ENCODE data around the gene TAX1BP3.

TAX1BP3 gene

DNA sequence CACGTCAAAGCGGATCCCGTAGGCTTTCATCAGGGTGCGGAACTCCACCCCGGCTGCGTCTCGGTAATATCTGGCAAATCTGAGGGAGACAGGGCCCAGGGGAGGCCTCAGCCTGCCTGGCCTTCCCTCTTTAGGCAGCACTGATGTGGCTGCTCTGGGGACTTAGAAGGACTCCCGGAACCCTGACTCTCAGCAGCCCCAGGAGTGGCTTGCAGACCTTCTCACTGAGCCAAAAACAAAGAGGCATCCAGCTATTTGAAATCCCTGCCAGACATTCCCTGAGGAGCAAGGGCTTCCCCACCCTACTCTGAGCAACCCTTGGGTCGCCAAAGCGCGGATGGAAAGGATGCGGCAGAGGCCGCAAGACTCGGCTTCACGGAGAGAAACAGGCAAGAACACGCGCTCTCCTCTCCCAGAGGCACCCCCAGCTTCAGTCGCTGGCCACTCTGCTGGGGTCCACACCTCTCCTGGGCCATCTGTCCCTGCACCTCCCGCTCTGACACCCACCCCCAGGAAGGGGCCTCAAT lies 19.7 kb upstream of the TAX1BP3 start:
- DNase-seq: no peak

DNA sequence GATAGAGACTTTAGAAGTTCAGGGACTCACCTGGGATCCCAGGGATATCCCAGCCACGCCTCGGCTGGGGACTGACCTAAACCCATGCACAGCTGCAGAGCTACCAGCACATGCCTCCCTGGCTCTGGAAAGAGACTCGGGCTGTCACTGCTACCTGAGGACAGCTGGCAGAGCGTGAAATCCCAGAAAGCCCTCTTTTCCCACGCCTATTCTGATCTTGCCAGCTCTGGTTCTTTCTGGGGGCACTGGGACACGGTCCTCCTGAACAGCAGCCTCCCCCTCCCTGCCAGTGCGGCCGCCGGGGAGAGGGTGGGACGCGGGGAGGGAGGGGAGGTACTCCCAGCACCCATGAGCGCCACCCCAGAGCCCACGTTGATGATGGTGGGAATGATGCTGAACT lies 16.8 kb upstream of the TAX1BP3 start:
- no peak for DNase-seq

DNA sequence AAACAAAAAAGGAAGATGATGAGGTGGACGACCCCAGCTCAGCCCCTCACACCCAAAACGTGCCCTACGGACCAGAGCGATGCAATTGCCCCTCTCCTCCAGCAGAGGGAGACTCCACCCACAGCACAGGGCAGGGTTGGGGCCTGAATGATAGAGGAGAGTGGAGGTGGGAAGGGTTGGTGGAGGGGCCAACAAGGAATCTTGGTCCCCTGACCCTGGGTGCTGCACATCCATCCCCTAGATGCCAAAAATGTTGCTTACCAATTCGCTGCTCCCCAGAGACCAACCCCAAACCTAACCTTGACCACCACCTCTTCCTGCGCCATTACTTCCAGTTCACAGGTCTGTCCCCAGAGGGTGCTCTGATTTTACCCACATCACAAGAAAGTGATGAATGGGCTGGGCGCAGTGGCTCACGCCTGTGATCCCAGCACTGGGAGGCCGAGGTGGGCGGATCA lies 14.7 kb upstream of the TAX1BP3 start:
- DNase-seq: no peak

DNA sequence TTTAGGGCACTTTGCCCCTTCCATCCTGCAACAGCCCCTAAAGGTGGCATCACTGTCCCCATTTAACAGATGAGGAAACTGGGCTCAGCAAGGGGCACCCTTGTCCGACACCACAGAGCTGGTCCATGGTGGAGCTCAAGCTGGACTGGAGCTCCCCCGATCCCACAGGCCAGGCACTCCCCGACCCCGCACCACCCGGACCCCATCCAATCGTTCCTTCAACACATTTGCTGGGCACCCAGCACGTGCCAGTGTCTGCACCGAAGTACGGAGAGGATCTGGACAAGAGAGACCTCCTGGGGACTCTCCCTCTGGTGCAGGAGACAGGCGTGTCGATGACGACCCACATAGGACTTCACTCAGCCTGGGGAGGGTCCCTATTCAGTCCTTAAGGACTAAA lies 13.7 kb upstream of the TAX1BP3 start:
- DNase-seq: no peak

DNA sequence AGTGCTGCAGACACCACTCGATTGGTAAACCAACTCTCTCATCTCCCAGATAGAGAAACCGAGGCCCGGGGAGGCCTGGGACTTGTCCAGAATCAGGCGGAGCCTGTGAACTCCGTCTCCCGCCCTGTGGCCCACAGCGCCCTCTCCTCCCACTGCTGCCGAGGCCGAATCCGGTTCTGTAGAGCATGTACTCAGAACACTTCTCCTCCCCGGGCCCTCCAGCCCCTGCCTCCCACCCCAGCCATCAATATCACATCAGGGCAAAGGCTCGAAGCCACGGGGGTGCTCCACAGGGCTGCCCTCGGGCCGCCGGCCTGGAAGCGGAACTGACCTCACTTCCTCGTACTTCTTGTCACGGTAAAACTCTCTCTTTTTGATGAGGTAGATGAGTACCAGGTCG lies 13.2 kb upstream of the TAX1BP3 start:
- DNase-seq: no peak

DNA sequence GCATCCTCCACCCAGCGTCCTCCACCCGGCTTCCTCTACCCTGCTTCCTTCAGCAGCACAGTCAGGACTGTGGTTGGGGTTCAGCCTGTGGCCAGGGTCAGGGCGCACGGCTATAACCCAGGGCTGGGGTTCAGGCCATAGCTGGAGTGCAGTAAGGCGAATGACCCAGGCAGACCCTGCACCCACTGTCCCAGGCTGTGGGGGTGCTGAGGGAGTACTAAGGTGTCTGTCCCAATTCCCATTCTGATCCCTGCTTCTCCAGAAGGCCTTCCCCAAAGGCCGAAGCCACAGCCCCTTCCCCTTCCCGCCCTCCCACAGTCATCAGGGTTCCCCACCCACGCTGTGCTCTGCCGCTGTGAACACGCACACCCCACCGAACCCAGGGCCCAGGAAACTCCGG lies 12.7 kb upstream of the TAX1BP3 start:
- DNase-seq: no peak

DNA sequence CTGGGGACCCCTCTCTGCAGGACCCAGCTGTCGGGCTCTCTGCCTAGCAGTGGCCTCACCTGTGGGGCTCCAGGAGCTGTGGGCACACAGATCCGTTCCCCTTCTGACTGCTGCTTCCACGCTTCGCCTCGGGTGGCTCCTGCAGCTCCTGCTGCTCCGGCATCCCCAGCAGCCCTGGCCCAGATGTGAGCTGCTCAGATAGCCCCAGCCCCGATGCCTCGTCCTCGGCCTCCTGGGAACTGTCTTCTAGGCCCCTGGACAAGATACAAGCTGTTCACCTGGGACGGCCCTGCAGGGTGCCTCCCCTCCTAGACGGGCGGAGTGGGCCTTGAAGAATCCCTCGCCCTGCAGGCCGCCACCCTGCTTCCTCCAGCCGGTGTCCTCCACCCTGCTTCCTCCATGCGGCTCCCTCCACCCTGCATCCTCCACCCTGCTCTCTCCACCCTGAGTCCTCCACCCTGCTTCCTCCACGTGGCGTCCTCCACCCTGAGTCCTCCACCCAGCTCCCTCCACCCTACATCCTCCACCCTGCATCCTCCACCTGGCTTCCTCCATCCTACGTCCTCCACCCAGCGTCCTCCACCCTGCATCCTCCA lies 11.3 kb upstream of the TAX1BP3 start:
- DNase-seq: no peak

DNA sequence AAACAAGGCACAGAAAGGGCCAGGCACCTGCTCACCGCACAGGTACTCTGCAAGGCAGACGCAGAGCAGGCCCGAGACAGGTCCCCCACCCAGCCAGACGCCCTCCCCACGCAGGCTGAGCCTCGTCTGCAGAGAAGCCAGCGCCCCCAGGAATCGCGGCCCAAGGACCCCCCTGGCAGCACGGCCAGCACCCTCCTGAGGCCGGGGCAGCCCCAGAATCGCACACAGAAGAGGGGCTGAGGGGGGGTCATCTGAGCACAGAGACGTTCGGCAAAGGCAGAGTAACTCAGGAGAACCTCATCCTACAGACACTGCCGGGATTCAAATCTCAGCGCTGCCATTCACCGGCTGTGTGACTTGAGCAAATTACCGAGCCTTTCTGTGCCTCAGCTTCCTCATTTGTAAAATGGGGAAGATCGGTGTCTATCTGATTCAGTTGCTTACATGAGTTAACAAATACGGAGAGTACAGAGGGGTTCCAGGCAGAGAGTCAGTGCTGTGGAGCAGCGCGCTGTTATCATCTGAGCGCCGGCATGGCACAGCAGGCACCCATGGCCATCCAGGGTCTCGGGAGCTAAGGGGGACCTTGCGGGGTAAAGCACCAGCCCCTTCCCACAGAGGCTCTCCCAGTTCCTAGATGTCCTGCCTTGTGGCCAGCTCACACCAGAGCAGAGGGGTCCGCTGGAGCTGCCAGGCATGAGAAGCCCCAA lies 10.6 kb upstream of the TAX1BP3 start:
- no peak for DNase-seq

DNA sequence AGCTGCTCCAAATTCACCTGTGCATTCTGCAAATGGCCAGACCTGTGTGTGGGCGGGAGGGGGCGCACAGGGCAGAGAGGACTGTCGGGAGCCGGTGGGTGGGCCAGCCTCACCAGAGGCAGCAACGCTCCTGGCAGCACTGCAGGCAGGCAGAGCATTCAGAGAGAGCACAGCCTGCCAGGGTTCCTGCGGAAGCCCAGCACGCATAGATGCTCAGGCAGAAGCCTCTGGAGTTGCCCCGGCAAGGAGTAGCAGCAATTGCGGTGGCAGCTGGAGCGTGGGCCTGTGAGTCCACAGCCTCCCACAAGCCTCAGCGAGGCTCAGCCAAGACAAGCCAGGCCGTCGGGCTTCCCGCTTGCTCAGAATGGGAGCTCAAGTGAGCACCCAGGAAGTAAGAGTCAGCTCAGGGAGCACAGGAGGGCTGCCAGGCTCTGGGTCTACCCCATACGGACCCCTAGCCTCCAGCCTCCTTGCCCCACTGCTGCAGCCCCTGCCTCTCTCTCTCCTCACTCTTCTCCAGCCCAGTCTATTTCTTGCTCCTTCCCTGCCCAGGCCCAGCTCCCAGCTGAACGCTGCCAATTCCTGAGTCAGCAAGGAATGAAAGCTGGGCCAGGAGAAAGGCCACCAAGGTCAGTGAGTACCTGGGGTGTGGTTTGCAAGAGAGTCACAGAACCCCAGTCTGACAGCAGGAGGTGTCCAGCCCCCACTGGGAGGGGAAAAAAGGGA lies 9.9 kb upstream of the TAX1BP3 start:
- DNase-seq: no peak

DNA sequence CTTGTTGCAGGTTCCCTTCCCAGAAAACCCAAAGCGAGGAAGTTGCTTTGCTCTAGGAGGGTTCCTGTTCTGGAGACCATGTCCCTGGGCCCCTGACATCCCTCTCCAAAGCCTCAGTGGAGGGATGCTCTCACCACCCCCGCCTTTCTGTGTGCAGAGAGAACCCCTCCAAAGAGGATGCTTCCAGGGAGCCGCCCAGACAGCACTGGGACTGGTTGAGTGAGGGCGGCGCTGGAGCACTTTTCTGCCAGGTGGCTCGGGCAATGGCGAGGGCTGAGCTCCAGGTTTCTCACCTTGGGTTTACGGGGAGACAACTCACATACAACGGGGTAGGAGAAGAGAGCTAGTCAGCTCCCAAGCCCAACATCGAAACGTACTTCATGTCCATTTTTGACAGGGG lies 7.5 kb upstream of the TAX1BP3 start:
- DNase-seq: no peak

DNA sequence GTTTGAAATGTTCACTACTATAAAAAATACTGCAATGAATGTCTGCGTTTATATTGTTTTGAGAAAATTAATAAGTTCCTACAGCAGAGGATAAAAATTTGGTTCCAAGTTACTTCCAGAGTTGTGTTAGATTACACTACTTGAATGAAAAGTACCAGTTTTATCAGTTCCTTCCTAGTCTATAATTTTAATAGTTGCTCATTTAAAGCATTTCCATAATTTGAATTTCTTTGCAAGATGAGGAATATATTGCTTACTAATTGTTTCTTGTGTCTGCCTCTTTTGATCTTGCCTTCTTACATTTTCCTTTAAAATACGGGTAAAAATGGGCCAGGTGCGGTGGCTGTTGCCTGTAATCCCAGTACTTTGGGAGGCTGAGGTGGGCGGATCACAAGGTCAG lies 4.2 kb upstream of the TAX1BP3 start:
- DNase-seq: no peak

DNA sequence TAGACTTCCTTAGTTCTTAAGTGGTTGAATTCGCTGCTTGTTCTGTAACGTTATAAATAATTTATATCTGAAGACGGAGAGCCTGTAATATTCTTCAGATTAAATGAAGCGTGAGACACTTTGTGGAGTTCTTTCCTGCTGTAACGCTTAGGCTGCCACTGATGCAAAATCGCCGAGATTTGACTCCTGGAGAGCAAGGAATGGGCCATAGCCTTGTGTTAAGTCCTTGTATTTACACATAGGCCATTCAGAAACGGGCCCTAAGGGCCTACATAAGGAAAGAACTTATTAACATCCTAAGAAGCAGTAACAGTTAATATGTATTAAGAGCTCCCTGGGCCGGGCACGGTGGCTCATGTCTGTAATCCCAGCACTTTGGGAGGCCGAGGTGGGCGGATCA lies 1.2 kb upstream of the TAX1BP3 start:
- no peak for DNase-seq

DNA sequence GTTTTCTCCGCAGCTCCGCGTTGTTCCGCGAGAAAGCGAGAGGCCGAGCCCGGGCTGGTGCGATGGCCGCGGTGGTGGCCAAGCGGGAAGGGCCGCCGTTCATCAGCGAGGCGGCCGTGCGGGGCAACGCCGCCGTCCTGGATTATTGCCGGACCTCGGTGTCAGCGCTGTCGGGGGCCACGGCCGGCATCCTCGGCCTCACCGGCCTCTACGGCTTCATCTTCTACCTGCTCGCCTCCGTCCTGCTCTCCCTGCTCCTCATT lies 638 bp upstream of the TAX1BP3 start:
- DNase-seq: no peak

DNA sequence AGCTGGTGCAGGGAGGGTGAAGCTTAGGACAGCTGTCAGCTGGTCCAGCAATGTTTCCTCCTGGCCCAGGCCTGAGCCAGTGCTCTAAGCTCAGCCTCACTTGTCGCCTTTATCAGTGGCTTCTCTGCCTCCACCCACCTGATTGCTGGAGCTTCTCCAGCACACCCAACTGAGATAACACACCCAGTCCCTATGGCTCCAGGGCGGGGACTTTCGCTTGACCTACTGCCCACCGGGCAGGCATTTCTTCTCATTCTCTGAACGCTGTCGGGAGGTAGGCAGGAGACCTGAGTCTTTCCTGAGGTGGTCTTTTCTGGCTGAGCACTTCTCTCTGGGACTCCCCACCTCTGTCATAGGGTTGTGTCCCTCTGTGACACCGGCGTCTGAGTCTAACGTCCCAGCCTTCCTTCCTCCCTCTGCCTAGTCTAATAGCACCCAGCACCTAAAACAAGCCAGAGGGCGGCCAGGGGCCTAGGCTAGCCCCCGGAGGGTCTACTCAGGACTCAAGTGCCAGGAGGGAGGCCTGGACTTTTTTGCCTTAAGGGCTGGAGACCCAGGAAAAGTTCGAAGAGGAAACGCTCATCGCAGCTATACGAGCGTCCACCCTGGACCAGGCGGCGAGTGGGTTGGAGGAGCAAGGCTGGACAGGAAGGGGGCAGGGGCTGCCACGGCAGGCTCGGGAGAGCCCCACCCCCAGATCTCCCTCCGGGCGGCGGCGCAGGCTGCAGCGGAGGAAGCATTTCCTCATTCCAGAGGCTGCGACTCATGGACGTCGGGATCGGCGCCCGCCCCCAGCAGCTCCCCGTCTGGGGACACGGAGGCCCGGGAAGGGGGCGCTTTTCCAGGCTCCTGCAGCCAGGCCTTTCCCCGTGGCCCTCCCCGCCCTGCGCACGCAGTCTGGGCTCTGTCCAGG lies 756 bp downstream of the TAX1BP3 start:
- DNase-seq: no peak

DNA sequence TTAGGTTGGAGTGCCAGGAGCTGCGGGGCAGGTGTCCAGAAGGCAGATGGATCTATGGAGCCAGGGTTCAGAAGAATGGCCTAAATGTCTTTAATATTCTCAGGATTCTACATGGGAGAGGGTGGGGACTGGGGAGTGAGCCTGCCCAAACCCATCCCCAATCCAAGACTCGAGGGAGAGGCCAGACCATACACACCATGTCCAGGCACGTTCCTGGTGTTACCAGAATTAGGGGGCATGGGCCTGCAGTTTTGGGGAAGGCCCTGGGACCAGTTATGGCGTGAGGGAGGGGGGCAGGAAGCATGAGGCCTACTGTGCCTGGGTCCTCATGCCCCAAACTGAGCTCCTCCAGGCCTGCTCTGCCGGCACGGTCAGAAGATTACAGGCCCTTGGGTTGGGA lies 1.9 kb downstream of the TAX1BP3 start:
- no peak for DNase-seq

DNA sequence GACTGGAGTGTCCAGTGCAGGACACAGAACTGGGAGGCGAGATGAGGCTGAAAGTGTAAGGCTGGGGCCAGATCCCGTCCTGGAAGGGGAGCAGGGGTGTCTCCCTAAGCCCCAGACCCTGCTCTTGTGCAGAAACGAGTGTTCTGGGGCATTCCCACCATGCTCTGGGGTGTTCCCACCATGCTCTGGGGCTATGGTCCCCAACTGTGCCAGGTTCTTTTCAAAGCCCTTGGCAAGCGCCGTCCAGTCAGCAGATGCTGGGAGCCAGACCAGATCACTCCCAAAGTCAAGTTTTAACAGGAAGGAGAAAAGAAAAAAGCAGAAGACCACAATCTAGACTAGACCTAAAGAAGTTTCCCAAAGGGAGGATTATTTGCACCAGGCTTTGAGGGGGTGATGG lies 2.5 kb downstream of the TAX1BP3 start:
- no peak for DNase-seq

DNA sequence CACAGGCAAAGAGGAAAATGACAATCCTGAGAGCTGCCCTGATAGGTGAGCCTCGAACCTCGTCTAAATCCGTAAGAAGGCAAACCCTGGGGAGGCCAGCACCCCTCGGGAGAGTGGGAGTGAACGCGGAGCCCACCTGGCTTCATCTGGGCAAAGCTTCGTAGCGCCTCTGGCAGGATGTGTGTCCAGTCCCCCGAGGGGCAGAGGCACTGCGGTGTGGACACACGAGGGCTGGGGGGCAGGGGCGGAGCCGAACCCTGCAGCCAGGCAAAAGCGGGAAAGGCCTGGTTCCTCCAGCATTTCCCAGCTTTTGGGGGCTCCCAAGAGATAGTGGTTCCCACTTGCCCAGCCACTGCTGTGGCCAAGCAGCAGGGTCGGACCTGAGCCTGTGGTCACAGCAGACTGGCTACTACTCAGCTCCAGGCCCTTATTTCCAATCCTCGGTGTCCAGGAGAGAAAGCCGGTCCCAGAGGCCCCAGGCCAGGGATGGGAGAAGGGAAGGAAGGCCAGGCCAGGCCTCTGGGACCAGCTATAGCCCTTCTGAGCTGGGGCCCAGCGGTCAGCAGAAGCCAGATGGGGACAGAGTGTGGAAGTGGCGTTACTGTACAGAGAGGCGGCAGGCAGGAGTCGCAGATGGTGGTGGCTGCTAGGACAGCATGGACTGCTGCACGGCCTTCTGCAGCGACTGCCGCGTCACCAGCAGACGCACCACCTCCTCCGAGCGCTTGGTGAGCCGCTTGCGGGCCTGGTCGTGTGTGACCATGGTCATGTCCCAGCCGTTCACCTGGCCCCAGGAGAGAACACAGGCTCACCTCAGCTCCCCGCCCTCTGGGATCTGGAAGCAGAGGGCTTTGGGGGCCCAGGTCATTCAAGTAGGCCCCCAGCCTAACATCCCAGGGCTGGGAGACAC lies 5.0 kb downstream of the TAX1BP3 start:
- DNase-seq: no peak

DNA sequence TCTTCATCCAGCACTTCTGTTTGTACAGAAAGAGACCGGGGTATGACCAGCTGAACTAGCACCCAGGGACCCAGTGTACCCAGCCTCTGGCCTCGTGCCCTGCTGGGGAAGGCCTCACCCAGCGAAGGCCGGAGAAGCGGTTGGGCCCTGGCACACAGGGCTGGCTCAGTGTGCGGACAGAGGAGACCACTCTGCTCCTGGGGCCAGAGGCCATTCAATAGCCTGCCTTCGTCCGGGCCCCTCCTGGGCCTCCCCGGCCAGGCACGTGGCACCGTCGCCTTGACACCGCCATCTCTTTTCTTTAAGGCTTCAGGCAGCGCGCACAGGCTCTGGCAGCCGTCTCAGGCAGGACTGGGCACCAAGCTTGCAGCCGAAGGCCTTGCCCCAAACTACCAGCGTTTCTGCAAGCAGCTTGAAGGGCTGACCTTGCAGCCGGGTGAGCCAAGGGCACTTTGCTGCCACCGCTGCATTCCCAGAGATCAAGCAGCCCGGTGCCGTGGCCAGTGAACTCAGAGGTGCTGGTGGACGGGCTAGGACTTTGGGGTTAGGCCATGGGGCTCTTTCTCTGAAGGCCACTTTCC lies 8.0 kb downstream of the TAX1BP3 start:
- DNase-seq: no peak

DNA sequence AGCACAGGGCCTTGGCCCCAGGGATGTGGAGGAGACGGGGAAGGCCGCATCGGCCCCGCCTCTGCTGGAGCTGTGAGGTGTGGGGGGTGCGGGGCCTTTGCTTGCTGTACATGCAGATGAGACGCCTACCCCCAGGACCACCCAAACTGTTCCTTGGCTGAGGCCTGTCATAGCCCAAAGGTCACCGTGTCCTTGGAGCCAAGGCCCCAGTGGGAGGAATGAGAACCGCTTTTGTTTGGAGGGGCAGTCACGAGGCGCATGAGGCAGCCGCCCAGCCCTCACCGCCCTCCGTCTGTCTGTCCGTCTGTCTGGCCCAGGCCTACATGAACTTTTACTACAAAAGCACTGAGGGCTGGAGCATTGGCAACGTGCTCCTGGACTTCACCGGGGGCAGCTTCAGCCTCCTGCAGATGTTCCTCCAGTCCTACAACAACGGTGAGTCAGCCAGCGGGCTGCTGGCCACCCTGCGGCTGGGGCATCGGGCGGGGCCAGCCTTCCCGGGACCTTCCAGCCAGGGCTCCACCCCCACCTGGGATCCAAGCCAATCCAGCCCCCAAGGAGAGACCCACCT lies 8.8 kb downstream of the TAX1BP3 start:
- DNase-seq: no peak

DNA sequence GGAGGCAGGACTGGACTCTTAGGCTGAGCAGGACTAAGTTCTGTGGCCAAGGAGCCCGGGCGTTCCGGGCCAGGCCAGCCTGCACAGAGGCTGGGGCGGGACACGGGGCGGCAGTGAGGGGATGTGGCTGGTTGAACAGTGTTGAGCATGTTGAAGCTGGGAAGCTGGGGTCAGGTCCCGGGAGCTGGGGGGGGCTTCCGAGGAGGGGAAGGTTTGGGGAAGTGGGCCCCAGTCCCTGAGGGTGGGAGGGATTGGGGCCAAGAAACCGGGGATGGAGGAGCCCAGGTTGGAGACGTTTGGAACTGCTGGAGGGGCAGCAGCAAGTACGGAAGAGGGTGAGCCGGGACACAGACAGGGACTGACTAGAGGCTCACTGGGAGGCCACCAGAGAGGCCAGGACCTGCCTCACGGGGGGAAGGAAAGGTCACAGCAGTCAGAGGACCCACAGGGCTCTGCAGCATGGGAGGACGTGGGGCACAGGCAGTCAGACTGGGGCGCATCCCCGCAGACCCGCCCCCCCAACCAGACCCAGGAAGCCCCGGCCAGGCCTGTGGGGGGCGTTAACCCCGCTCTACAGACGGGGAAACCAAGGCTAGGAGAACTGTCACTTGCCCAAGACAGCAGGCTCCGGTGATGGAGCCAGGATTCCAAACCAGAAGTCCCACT lies 9.5 kb downstream of the TAX1BP3 start:
- no peak for DNase-seq

All from GF-D8 (cell line).